Hepatocyte (in vitro differentiated cells): Measurements from ENCODE around the gene WSCD1. TPM values are rescaled to one million over a fixed set of nuclear protein-coding genes. Genes with fewer than 3 reads are reported as not detected.

ENCODE experiments used
- DNase-seq: peaks from one replicate; pipeline ENCODE4 v3.0.0-alpha.2; 2016; ENCODE audit warnings: low spot score
- H2AFZ ChIP-seq: fragments of 200-600 bp; sonication (generic); 2 replicates; pipeline ENCODE4 v1.6.0; 2016; ENCODE audit warnings: antibody characterized with exemption, mild to moderate bottlenecking
- H3K27ac ChIP-seq: fragments of 200-600 bp; sonication (generic); 2 replicates; pipeline ENCODE4 v1.5.1; 2016; ENCODE audit warnings: mild to moderate bottlenecking
- H3K27me3 ChIP-seq: fragments of 200-600 bp; sonication (generic); 2 replicates; pipeline ENCODE4 v1.6.1; 2016
- H3K36me3 ChIP-seq: fragments of 200-600 bp; sonication (generic); replicated peaks from 2 replicates; pipeline ENCODE4 v1.5.1; 2016; ENCODE audit warnings: low read depth; ENCODE audit not compliant: insufficient read depth
- H3K4me1 ChIP-seq: fragments of 200-600 bp; sonication (generic); 2 replicates; pipeline ENCODE4 v1.5.1; 2016; ENCODE audit warnings: mild to moderate bottlenecking, moderate library complexity; ENCODE audit not compliant: insufficient read depth
- H3K4me2 ChIP-seq: fragments of 200-600 bp; sonication (generic); 2 replicates; pipeline ENCODE4 v1.6.0; 2016
- H3K4me3 ChIP-seq: fragments of 200-600 bp; sonication (generic); 2 replicates; pipeline ENCODE4 v1.5.1; 2016; ENCODE audit warnings: mild to moderate bottlenecking
- H3K79me2 ChIP-seq: fragments of 200-600 bp; sonication (generic); 2 replicates; pipeline ENCODE4 v1.6.0; 2017; ENCODE audit warnings: mild to moderate bottlenecking
- H3K9me2 ChIP-seq: fragments of 200-600 bp; sonication (generic); replicated peaks from 2 replicates; pipeline ENCODE4 v1.6.0; 2017; ENCODE audit warnings: mild to moderate bottlenecking; ENCODE audit not compliant: insufficient read depth
- H3K9me3 ChIP-seq: fragments of 200-600 bp; sonication (generic); 2 replicates; pipeline ENCODE4 v1.5.1; 2016; ENCODE audit warnings: low read depth, mild to moderate bottlenecking
- H4K20me1 ChIP-seq: fragments of 200-600 bp; sonication (generic); 2 replicates; pipeline ENCODE4 v1.6.0; 2016; ENCODE audit warnings: mild to moderate bottlenecking; ENCODE audit not compliant: insufficient read depth, poor library complexity, severe bottlenecking
- CTCF ChIP-seq: fragments of 200-600 bp; sonication (generic); IDR thresholded peaks from 2 replicates; pipeline ENCODE4 v1.5.1; 2016; ENCODE audit warnings: antibody characterized with exemption, mild to moderate bottlenecking; ENCODE audit not compliant: poor library complexity
- EZH2 ChIP-seq: fragments of 200-600 bp; sonication (generic); IDR thresholded peaks from 2 replicates; pipeline ENCODE4 v1.6.1; 2016; ENCODE audit warnings: antibody characterized with exemption, mild to moderate bottlenecking, borderline replicate concordance
- EZH2phosphoT487 ChIP-seq: fragments of 200-600 bp; sonication (generic); IDR thresholded peaks from one replicate; pipeline ENCODE4 v1.6.1; 2018; ENCODE audit warnings: antibody characterized with exemption, mild to moderate bottlenecking, low read depth, moderate library complexity; ENCODE audit not compliant: unreplicated experiment, severe bottlenecking
- WGBS: methylation state at CpG from one replicate; pipeline ENCODE4 v1.1.6; 2016; ENCODE audit warnings: low lambda C conversion rate; ENCODE audit errors: missing lambda C conversion rate; 5-methylcytosine and 5-hydroxymethylcytosine counted together
- polyA plus RNA-seq: library from polyadenylated mRNA; unstranded; fragments of >200 nt; fragmentation: Nextera tagmentation; extraction: Ambion mirVana; gene quantifications from 2 replicates; pipeline ENCODE4 v1.2.1, GENCODE V29; 2016
- total RNA-seq: library from RNA; depleted of rRNA; stranded (reverse); fragments of >200 nt; gene quantifications from 2 replicates; pipeline ENCODE4 v1.2.3, GENCODE V29; 2014

WSCD1 gene
- total and polyA plus RNA-seq, 2 experiments from 2014 or later, result 1.5 to 4.4 TPM

- Histone ChIP-seq H3K4me1 (no peaks in the 10 kb centered on the region), H3K9me2 (no peaks in the 10 kb centered on the region), H3K36me3 (no peaks in the 10 kb centered on the region), H2AFZ (no peak overlapping the region), H3K9me3 (no peaks in the 10 kb centered on the region), H3K27ac (no peak overlapping the region), H3K4me2 (no peak overlapping the region), H4K20me1 (no peaks in the 10 kb centered on the region), H3K4me3 (no peak overlapping the region), H3K27me3 (peaks cover 17% of the 10 kb centered on the region), H3K79me2 (no peaks in the 10 kb centered on the region)
- WGBS, result 92% methylated on average over 10 of the region's 10 CpGs
- TF ChIP-seq EZH2 (no peak), EZH2phosphoT487 (no peak), CTCF (no peak)
- no peak for DNase-seq
Measured at GRCh38 chr17:6028294-6028693, 41.9 kb upstream of the WSCD1 start.

- no peaks in the 10 kb centered on the region for H4K20me1 ChIP-seq
Measured at GRCh38 chr17:6035801-6036394, 34.3 kb upstream of the WSCD1 start.

GRCh38 chr17:6040504-6040903, 29.7 kb upstream of the WSCD1 start:
- H3K9me2 ChIP-seq, result no peaks in the 10 kb centered on the region
- WGBS, result 78% methylated on average over 13 of the region's 13 CpGs

More at GRCh38 chr17:6035801-6036394, 34.3 kb upstream of the WSCD1 start:
- TF ChIP-seq EZH2 (no peak), EZH2phosphoT487 (no peak), CTCF (no peak)
- WGBS, result 86% methylated on average over 7 of the region's 7 CpGs
- Histone ChIP-seq H3K36me3 (no peaks in the 10 kb centered on the region), H3K4me2 (no peak overlapping the region), H2AFZ (no peak overlapping the region), H3K4me1 (no peaks in the 10 kb centered on the region), H3K27me3 (no peaks in the 10 kb centered on the region), H3K9me3 (no peaks in the 10 kb centered on the region), H3K27ac (no peak overlapping the region), H3K79me2 (no peaks in the 10 kb centered on the region), H3K4me3 (no peak overlapping the region), H3K9me2 (no peaks in the 10 kb centered on the region)
- DNase-seq, result no peak

More at GRCh38 chr17:6040504-6040903, 29.7 kb upstream of the WSCD1 start:
- DNase-seq, result no peak
- no peak overlapping the region for H3K4me3 ChIP-seq
- H3K4me1 ChIP-seq, result no peaks in the 10 kb centered on the region
- H3K4me2 ChIP-seq, result no peak overlapping the region
- H3K36me3 ChIP-seq, result no peaks in the 10 kb centered on the region
- TF ChIP-seq EZH2 (no peak), CTCF (no peak), EZH2phosphoT487 (no peak)
- no peaks in the 10 kb centered on the region for H3K79me2 ChIP-seq
- peaks cover 6% of the 10 kb centered on the region for H3K27me3 ChIP-seq
- H4K20me1 ChIP-seq, result no peaks in the 10 kb centered on the region
- no peak overlapping the region for H2AFZ ChIP-seq
- H3K27ac ChIP-seq, result no peak overlapping the region
- H3K9me3 ChIP-seq, result no peaks in the 10 kb centered on the region
